Measurements from ENCODE around the gene EPAS1.

EPAS1 gene

GRCh38 chr2:46302005-46302695, 4.9 kb downstream of the EPAS1 start:
- no peak for DNase-seq (ENCODE audit: low read depth)

GRCh38 chr2:46303233-46303632, 6.0 kb downstream of the EPAS1 start:
- DNase-seq (ENCODE audit: low read depth): no peak

- no peak for DNase-seq (ENCODE audit: low read depth)
Observed at GRCh38 chr2:46303822-46304221, 6.6 kb downstream of the EPAS1 start.

GRCh38 chr2:46304635-46305034, 7.4 kb downstream of the EPAS1 start:
- no peak for DNase-seq (ENCODE audit: low read depth)

- DNase-seq (ENCODE audit: low read depth): no peak
Observed at GRCh38 chr2:46305187-46305586, 8.0 kb downstream of the EPAS1 start.

- DNase-seq (ENCODE audit: low read depth): no peak
Observed at GRCh38 chr2:46305767-46306166, 8.6 kb downstream of the EPAS1 start.

GRCh38 chr2:46306330-46306751, 9.1 kb downstream of the EPAS1 start:
- DNase-seq (ENCODE audit: low read depth): no peak

- DNase-seq (ENCODE audit: low read depth): no peak
Observed at GRCh38 chr2:46306988-46307655, 9.9 kb downstream of the EPAS1 start.

GRCh38 chr2:46308081-46308480, 10.9 kb downstream of the EPAS1 start:
- no peak for DNase-seq (ENCODE audit: low read depth)

- no peak for DNase-seq (ENCODE audit: low read depth)
Observed at GRCh38 chr2:46308629-46309028, 11.4 kb downstream of the EPAS1 start.

GRCh38 chr2:46309052-46309953, 12.1 kb downstream of the EPAS1 start:
- no peak for DNase-seq (ENCODE audit: low read depth)

- no peak for DNase-seq (ENCODE audit: low read depth)
Observed at GRCh38 chr2:46310446-46310845, 13.2 kb downstream of the EPAS1 start.

- no peak for DNase-seq (ENCODE audit: low read depth)
Observed at GRCh38 chr2:46311651-46312223, 14.5 kb downstream of the EPAS1 start.

GRCh38 chr2:46313063-46313462, 15.9 kb downstream of the EPAS1 start:
- DNase-seq (ENCODE audit: low read depth): no peak

GRCh38 chr2:46314065-46314835, 17.0 kb downstream of the EPAS1 start:
- DNase-seq (ENCODE audit: low read depth): no peak

GRCh38 chr2:46315103-46315890, 18.1 kb downstream of the EPAS1 start:
- DNase-seq (ENCODE audit: low read depth): peak; percentile 94

- no peak for DNase-seq (ENCODE audit: low read depth)
Observed at GRCh38 chr2:46317094-46317486, 19.9 kb downstream of the EPAS1 start.

GRCh38 chr2:46318579-46319460, 21.6 kb downstream of the EPAS1 start:
- DNase-seq (ENCODE audit: low read depth): no peak

GRCh38 chr2:46319711-46320110, 22.5 kb downstream of the EPAS1 start:
- no peak for DNase-seq (ENCODE audit: low read depth)

- no peak for DNase-seq (ENCODE audit: low read depth)
Observed at GRCh38 chr2:46320141-46320567, 22.9 kb downstream of the EPAS1 start.
